NCI-H82 (cell line): ENCODE results near the gene GTF2F2.
A peak's percentile ranks its signal among the peaks of the same experiment; 100 is the strongest.

ENCODE experiments used
- DNase-seq: peaks from one replicate; lab custom pipeline; 2025; lab: John Stamatoyannopoulos, UW

Gene GTF2F2

GRCh38 chr13:45300190-45300985 lies 180.1 kb downstream of the GTF2F2 start:
- DNase-seq: no peak

GRCh38 chr13:45301263-45301662 lies 181.0 kb downstream of the GTF2F2 start:
- DNase-seq: no peak

- DNase-seq: no peak
These were observed 182.2 kb downstream of the GTF2F2 start for GRCh38 chr13:45302507-45302906.

GRCh38 chr13:45303026-45303425 lies 182.7 kb downstream of the GTF2F2 start:
- no peak for DNase-seq

- peak; percentile 34 for DNase-seq
These were observed 183.6 kb downstream of the GTF2F2 start for GRCh38 chr13:45303866-45304265.

GRCh38 chr13:45305079-45305478 lies 184.8 kb downstream of the GTF2F2 start:
- DNase-seq: no peak

- DNase-seq: no peak
These were observed 186.7 kb downstream of the GTF2F2 start for GRCh38 chr13:45306966-45307365.

- DNase-seq: no peak
These were observed 190.2 kb downstream of the GTF2F2 start for GRCh38 chr13:45310341-45311131.

GRCh38 chr13:45314822-45315221 lies 194.5 kb downstream of the GTF2F2 start:
- no peak for DNase-seq

- DNase-seq: no peak
These were observed 195.3 kb downstream of the GTF2F2 start for GRCh38 chr13:45315520-45316167.

- no peak for DNase-seq
These were observed 196.0 kb downstream of the GTF2F2 start for GRCh38 chr13:45316338-45316737.

- no peak for DNase-seq
These were observed 196.7 kb downstream of the GTF2F2 start for GRCh38 chr13:45316996-45317395.

- DNase-seq: no peak
These were observed 200.7 kb downstream of the GTF2F2 start for GRCh38 chr13:45320876-45321629.

- DNase-seq: peak; percentile 58
These were observed 205.5 kb downstream of the GTF2F2 start for GRCh38 chr13:45325806-45326205.

- DNase-seq: peak; percentile 39
These were observed 207.1 kb downstream of the GTF2F2 start for GRCh38 chr13:45327253-45327955.

GRCh38 chr13:45328661-45329111 lies 208.4 kb downstream of the GTF2F2 start:
- DNase-seq: no peak

GRCh38 chr13:45331123-45331619 lies 210.9 kb downstream of the GTF2F2 start:
- peak; percentile 61 for DNase-seq

GRCh38 chr13:45331692-45332035 lies 211.4 kb downstream of the GTF2F2 start:
- no peak for DNase-seq

- DNase-seq: peak; percentile 70
These were observed 211.9 kb downstream of the GTF2F2 start for GRCh38 chr13:45332036-45332830.

GRCh38 chr13:45332831-45333219 lies 212.5 kb downstream of the GTF2F2 start:
- peak; percentile 47 for DNase-seq
